Measurements from ENCODE around the gene LGR5.

The LGR5 gene

DNA sequence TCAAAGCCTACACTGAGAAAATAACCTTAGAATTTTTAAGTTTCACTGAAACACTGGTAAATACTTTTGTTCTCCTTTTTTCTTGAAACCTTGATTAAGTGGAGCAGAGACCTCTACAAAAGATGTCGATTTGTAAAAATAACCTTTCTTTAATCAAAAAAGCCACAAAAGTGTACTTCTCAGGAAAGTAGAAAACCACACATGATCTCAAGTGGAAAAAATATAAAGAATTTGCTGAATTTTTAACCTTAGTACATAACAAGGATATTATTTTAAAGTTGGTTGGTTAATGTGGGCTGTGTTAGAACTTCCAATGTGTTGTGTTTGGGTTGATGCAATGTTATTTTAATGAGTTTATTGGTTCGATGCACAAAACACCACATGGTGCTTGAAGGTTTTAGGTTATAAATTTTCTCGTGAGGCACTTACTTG is 8.6 kb downstream of the LGR5 start:
- no peak overlapping the region for H3K4me3 ChIP-seq (ENCODE audit: insufficient read length, low read depth)
- TF ChIP-seq ZNF274 (IDR thresholded peaks at IDR 0.05; ENCODE audit: low read depth, low read length) (no peak), SUZ12 (IDR thresholded peaks at IDR 0.05; ENCODE audit: extremely low read depth, insufficient read depth, insufficient read length) (no peak), YY1 (IDR thresholded peaks at IDR 0.05; ENCODE audit: insufficient read depth, insufficient read length) (no peak)
- no peak for DNase-seq (ENCODE audit: low read depth, low spot score)
- H3K9me3 ChIP-seq (ENCODE audit: insufficient read depth, low read length), result no peaks in the 10 kb centered on the region
- no peak overlapping the region for H3K9ac ChIP-seq (ENCODE audit: insufficient read length, low read depth)
- peaks cover 8% of the 10 kb centered on the region for H3K27me3 ChIP-seq (ENCODE audit: insufficient read depth, insufficient read length)
- no peaks in the 10 kb centered on the region for H3K4me1 ChIP-seq (ENCODE audit: insufficient read depth, insufficient read length)
- no peaks in the 10 kb centered on the region for H3K36me3 ChIP-seq (ENCODE audit: insufficient read depth, insufficient read length, low read length)

DNA sequence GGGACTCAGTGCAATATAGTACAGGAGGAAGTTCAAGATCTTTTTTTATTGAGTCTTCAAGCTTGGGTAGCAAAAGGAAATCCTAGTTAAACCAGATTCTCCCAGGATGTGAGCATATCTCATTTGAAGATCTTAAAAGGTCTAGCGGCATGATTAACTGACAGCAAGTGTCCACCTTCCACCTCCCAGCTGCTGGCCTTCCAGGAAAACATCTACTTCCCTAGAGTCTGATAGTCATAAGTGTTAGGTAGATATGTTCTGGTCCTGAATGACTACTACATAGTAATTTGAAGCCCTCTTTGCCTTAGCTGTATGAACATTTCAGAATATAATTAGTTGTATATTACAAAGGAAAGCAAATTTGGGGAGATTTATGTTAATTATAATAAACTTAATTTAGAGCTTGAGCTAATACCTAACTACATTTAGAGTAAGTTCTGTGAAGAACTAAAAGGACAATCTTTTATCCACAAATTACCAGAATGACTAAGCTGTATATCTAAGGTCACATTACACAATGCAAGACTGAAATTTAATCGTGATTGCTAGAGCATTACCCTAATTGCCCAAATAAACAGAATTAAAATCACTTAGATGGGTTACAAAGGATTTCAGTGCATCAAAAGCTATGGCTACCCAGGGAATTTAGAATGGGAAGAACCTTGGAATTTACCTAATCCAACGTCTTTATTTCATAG is 9.9 kb downstream of the LGR5 start:
- Histone ChIP-seq H3K4me3 (ENCODE audit: insufficient read length, low read depth) (no peak overlapping the region), H3K9me3 (ENCODE audit: insufficient read depth, low read length) (no peaks in the 10 kb centered on the region), H3K4me1 (ENCODE audit: insufficient read depth, insufficient read length) (no peaks in the 10 kb centered on the region), H3K9ac (ENCODE audit: insufficient read length, low read depth) (no peak overlapping the region), H3K27me3 (ENCODE audit: insufficient read depth, insufficient read length) (no peaks in the 10 kb centered on the region), H3K36me3 (ENCODE audit: insufficient read depth, insufficient read length, low read length) (no peaks in the 10 kb centered on the region)
- DNase-seq (ENCODE audit: low read depth, low spot score), result no peak
- TF ChIP-seq SUZ12 (IDR thresholded peaks at IDR 0.05; ENCODE audit: extremely low read depth, insufficient read depth, insufficient read length) (no peak), ZNF274 (IDR thresholded peaks at IDR 0.05; ENCODE audit: low read depth, low read length) (no peak), YY1 (IDR thresholded peaks at IDR 0.05; ENCODE audit: insufficient read depth, insufficient read length) (no peak)

DNA sequence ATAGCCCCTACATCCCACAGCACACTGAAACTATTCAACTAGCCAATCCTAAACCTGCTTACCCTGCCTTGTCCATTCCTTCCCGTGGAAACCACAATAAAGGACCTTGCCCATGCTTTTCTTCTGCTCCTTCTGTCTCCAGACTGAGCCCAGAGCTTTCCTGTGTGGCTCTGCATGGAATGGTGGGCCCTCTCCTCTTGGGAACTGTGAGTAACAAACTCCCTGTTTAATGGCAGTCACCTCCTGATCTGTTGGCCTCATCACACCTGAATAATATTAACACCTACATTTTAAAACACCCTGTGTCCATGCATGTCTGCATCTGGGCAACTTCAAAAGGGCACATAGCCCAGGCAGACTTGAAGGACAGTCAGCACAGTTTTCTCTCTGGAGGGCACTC is 12.4 kb downstream of the LGR5 start:
- H3K27me3 ChIP-seq (ENCODE audit: insufficient read depth, insufficient read length), result no peaks in the 10 kb centered on the region
- no peak overlapping the region for H3K9ac ChIP-seq (ENCODE audit: insufficient read length, low read depth)
- no peak for DNase-seq (ENCODE audit: low read depth, low spot score)
- no peaks in the 10 kb centered on the region for H3K4me1 ChIP-seq (ENCODE audit: insufficient read depth, insufficient read length)
- H3K4me3 ChIP-seq (ENCODE audit: insufficient read length, low read depth), result no peak overlapping the region
- no peaks in the 10 kb centered on the region for H3K36me3 ChIP-seq (ENCODE audit: insufficient read depth, insufficient read length, low read length)
- no peaks in the 10 kb centered on the region for H3K9me3 ChIP-seq (ENCODE audit: insufficient read depth, low read length)
- TF ChIP-seq YY1 (IDR thresholded peaks at IDR 0.05; ENCODE audit: insufficient read depth, insufficient read length) (no peak), SUZ12 (IDR thresholded peaks at IDR 0.05; ENCODE audit: extremely low read depth, insufficient read depth, insufficient read length) (no peak), ZNF274 (IDR thresholded peaks at IDR 0.05; ENCODE audit: low read depth, low read length) (no peak)

DNA sequence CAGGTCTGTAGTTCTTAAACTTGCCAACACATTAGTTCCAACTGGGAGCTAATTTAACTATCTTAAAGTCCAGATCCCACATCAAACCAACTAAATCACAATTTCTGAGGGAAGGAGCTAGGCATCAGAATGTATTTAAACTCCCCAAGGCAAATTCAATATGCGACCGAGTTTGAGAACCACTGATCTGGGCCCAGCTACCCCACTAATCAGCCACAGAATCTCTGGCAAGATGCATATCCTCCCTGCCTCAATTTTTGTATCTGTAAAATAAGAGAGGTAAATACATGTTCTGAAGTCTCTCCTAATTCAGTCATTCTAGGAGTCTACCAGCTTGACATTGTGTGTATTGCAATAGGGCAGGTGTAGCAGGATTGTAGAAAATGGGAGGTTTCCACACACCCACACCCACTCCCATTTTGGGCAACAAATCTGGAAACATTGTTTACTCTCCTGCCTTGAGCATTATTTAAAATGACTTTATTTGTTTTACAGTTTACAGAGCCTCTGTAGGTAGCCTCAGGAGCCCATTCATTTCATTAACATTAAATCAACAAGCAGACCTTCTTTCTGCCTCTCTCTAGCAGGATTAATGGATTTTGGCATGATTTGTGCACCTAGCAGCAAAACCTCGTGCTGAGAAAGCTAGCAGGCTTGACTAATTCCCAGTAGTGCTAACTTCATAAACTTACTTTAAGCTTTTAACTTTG is 15.6 kb downstream of the LGR5 start:
- Histone ChIP-seq H3K27me3 (ENCODE audit: insufficient read depth, insufficient read length) (no peaks in the 10 kb centered on the region), H3K4me1 (ENCODE audit: insufficient read depth, insufficient read length) (no peaks in the 10 kb centered on the region), H3K4me3 (ENCODE audit: insufficient read length, low read depth) (no peak overlapping the region), H3K9ac (ENCODE audit: insufficient read length, low read depth) (no peak overlapping the region), H3K36me3 (ENCODE audit: insufficient read depth, insufficient read length, low read length) (no peaks in the 10 kb centered on the region), H3K9me3 (ENCODE audit: insufficient read depth, low read length) (no peaks in the 10 kb centered on the region)
- DNase-seq (ENCODE audit: low read depth, low spot score), result no peak
- TF ChIP-seq ZNF274 (IDR thresholded peaks at IDR 0.05; ENCODE audit: low read depth, low read length) (no peak), YY1 (IDR thresholded peaks at IDR 0.05; ENCODE audit: insufficient read depth, insufficient read length) (no peak), SUZ12 (IDR thresholded peaks at IDR 0.05; ENCODE audit: extremely low read depth, insufficient read depth, insufficient read length) (no peak)

DNA sequence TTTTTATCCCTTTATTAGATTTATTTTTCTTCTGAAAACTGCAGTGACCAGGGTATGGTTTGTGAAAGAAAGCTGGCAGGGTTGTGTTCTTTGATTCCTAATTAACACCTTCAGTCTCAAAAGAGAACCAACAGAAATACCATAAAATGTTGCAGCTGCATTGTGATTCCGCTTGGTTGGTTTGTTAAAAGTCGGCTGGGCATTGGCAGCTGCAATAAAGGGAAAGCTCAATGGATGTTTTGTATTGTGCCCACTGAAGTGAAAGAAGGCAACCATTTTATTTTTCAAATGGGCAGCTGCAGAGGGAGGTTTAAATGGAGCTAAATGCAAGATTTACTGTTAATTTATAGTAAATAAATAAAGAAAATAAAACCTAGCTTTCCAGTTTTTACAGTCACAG is 16.7 kb downstream of the LGR5 start:
- Histone ChIP-seq H3K9me3 (ENCODE audit: insufficient read depth, low read length) (no peaks in the 10 kb centered on the region), H3K4me3 (ENCODE audit: insufficient read length, low read depth) (no peak overlapping the region), H3K4me1 (ENCODE audit: insufficient read depth, insufficient read length) (no peaks in the 10 kb centered on the region), H3K27me3 (ENCODE audit: insufficient read depth, insufficient read length) (no peaks in the 10 kb centered on the region), H3K9ac (ENCODE audit: insufficient read length, low read depth) (no peak overlapping the region), H3K36me3 (ENCODE audit: insufficient read depth, insufficient read length, low read length) (no peaks in the 10 kb centered on the region)
- no peak for TF ChIP-seq ZNF274 (IDR thresholded peaks at IDR 0.05; ENCODE audit: low read depth, low read length)
- TF ChIP-seq SUZ12 (IDR thresholded peaks at IDR 0.05; ENCODE audit: extremely low read depth, insufficient read depth, insufficient read length), result no peak
- no peak for TF ChIP-seq YY1 (IDR thresholded peaks at IDR 0.05; ENCODE audit: insufficient read depth, insufficient read length)
- no peak for DNase-seq (ENCODE audit: low read depth, low spot score)

DNA sequence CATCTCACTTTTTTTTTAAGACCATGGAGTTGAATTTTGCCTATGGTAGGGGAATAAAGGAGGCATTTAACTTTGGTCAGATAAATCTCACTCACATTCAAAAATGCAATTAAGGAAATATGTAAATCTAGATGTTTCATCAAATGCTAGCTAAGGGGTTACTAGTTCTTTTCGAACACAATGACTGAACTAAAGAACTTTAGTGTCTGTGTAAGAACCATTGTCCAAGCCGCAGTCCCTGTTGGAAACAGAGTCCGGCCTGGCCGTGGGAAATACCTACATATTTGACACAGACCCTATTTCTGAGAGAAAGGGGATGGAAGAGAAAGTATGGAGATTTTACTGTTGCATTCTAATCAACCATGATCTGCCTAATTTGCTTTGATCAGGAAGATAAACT is 17.4 kb downstream of the LGR5 start:
- no peak for TF ChIP-seq SUZ12 (IDR thresholded peaks at IDR 0.05; ENCODE audit: extremely low read depth, insufficient read depth, insufficient read length)
- no peak for TF ChIP-seq ZNF274 (IDR thresholded peaks at IDR 0.05; ENCODE audit: low read depth, low read length)
- TF ChIP-seq YY1 (IDR thresholded peaks at IDR 0.05; ENCODE audit: insufficient read depth, insufficient read length), result no peak
- Histone ChIP-seq H3K27me3 (ENCODE audit: insufficient read depth, insufficient read length) (no peaks in the 10 kb centered on the region), H3K9ac (ENCODE audit: insufficient read length, low read depth) (no peak overlapping the region), H3K4me3 (ENCODE audit: insufficient read length, low read depth) (no peak overlapping the region), H3K9me3 (ENCODE audit: insufficient read depth, low read length) (no peaks in the 10 kb centered on the region), H3K4me1 (ENCODE audit: insufficient read depth, insufficient read length) (no peaks in the 10 kb centered on the region), H3K36me3 (ENCODE audit: insufficient read depth, insufficient read length, low read length) (no peaks in the 10 kb centered on the region)
- no peak for DNase-seq (ENCODE audit: low read depth, low spot score)

GRCh38 chr12:71460318-71460717 is 20.7 kb downstream of the LGR5 start:
- DNase-seq (ENCODE audit: low read depth, low spot score), result no peak
- Histone ChIP-seq H3K9ac (ENCODE audit: insufficient read length, low read depth) (no peak overlapping the region), H3K9me3 (ENCODE audit: insufficient read depth, low read length) (no peaks in the 10 kb centered on the region), H3K27me3 (ENCODE audit: insufficient read depth, insufficient read length) (no peaks in the 10 kb centered on the region), H3K36me3 (ENCODE audit: insufficient read depth, insufficient read length, low read length) (no peaks in the 10 kb centered on the region), H3K4me1 (ENCODE audit: insufficient read depth, insufficient read length) (no peaks in the 10 kb centered on the region), H3K4me3 (ENCODE audit: insufficient read length, low read depth) (no peak overlapping the region)
- TF ChIP-seq YY1 (IDR thresholded peaks at IDR 0.05; ENCODE audit: insufficient read depth, insufficient read length) (no peak), ZNF274 (IDR thresholded peaks at IDR 0.05; ENCODE audit: low read depth, low read length) (no peak), SUZ12 (IDR thresholded peaks at IDR 0.05; ENCODE audit: extremely low read depth, insufficient read depth, insufficient read length) (no peak)

All from NT2/D1 (cell line).